Measurements from ENCODE around the gene SLC26A1. TPM values are rescaled to one million over a fixed set of nuclear protein-coding genes. Genes with fewer than 3 reads are reported as not detected.

The SLC26A1 gene
- total RNA-seq, 1 donor from 2014 or later = 2.6 TPM

DNA sequence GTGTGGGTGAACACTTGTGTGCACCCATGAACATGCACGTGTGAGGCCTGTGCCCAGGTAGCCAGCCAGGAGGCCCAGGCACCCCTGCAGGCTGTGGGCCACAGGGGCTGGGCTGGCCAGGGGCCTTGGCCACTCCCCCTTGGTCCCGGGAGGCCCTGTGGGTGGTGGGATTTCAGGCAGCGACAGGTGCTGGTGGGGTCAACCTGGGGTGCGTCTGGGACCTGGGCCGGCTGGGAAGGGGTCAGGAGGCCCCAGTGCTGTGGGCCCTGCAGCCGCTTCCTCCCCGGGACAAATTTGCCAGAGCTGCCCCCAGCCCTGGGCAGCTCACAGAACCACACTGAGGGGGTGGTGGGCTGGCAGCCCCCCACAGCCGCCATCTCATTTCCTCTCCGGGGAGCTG, 26.1 kb upstream of the SLC26A1 start:
- TF ChIP-seq, protein P1, sequence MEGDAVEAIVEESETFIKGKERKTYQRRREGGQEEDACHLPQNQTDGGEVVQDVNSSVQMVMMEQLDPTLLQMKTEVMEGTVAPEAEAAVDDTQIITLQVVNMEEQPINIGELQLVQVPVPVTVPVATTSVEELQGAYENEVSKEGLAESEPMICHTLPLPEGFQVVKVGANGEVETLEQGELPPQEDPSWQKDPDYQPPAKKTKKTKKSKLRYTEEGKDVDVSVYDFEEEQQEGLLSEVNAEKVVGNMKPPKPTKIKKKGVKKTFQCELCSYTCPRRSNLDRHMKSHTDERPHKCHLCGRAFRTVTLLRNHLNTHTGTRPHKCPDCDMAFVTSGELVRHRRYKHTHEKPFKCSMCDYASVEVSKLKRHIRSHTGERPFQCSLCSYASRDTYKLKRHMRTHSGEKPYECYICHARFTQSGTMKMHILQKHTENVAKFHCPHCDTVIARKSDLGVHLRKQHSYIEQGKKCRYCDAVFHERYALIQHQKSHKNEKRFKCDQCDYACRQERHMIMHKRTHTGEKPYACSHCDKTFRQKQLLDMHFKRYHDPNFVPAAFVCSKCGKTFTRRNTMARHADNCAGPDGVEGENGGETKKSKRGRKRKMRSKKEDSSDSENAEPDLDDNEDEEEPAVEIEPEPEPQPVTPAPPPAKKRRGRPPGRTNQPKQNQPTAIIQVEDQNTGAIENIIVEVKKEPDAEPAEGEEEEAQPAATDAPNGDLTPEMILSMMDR (IDR thresholded peaks at IDR 0.05; ENCODE audit: unreplicated experiment) = no peak
- Mint-ChIP-seq H3K36me3 (ENCODE audit: insufficient read depth) (peaks cover 1% of the 10 kb centered on the region), H3K4me3 (ENCODE audit: low read depth) (no peak overlapping the region), H3K4me1 (ENCODE audit: low read depth) (peaks cover 10% of the 10 kb centered on the region), H3K27ac (peak overlapping the region; percentile 5), H3K9me3 (ENCODE audit: low read depth) (no peaks in the 10 kb centered on the region), H3K27me3 (no peaks in the 10 kb centered on the region)
- DNase-seq (ENCODE audit: low spot score, unreplicated experiment) = no peak

DNA sequence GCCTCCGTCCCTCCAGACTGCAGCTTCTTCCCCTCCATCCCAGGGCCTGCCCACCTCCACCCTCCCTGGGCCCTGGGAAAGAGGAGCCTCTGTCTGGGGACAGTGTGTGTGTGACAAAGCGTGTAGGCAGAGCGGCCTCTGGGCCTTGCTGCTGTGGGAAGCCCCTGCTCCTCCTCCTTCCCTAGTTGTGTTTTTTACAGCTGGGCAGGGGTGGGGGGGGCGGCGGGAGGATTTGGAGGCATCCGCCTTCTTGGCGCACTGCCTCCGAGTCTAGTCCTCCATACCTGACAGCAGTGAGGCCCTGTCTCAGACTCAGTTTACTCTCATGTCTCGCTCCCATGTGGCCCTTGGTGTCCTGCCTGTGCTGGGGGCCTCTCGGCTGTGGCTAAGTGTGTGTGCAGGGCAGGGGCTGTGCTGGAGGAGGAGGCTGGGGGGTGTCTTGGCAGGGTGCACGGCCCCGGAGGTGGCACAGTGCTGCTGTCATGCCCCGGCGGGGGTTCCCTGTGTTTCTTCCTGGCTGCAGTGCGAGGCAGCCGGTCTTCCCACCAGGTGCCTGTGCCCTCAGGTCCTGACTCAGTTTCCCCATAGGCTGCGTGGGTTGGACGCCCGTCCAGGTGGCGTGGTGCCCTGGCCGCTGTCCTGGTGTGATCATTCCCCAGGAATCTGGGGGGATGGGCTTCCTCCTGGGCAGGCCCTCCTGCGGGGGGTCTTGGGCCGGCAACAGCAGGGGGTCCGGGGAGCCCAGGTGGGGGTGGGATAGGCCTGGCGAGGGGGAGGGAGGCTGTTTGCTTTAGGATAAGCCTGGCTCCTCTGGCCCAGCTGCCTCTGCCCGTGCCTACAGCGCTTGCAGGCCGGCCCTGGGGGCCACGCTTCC, 25.2 kb upstream of the SLC26A1 start:
- TF ChIP-seq, protein P1 (IDR thresholded peaks at IDR 0.05; ENCODE audit: unreplicated experiment) = no peak
- peaks cover 3% of the 10 kb centered on the region for H3K36me3 Mint-ChIP-seq (ENCODE audit: insufficient read depth)

DNA sequence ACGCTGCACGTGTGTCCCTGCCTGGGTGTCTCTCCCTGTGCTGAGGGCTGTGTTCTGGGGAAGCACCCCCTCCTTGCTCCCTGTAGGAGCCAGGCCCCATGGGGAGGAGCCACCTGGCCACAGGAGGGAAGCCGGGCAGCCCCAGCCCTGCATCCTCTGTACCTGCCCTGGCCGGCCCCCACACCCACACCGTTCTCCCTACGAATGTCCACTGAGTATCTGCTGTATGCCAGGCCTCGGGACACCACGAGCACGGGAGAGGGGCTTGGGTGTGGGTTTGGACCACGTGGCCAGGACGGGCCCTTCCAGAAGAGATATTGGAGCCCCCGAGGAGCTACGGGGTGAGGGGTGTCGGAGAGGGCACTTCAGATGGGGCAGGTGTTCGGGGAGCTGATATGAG, 24.5 kb upstream of the SLC26A1 start:
- Mint-ChIP-seq H3K9me3 (ENCODE audit: low read depth) (no peaks in the 10 kb centered on the region), H3K4me3 (ENCODE audit: low read depth) (no peak overlapping the region), H3K4me1 (ENCODE audit: low read depth) (peaks cover 18% of the 10 kb centered on the region), H3K36me3 (ENCODE audit: insufficient read depth) (peaks cover 3% of the 10 kb centered on the region), H3K27me3 (no peaks in the 10 kb centered on the region), H3K27ac (no peak overlapping the region)
- TF ChIP-seq, protein P1 (IDR thresholded peaks at IDR 0.05; ENCODE audit: unreplicated experiment) = no peak
- DNase-seq (ENCODE audit: low spot score, unreplicated experiment) = no peak

More for the DNA sequence above, 25.2 kb upstream of the SLC26A1 start:
- DNase-seq (ENCODE audit: low spot score, unreplicated experiment) = no peak
- peaks cover 18% of the 10 kb centered on the region for H3K4me1 Mint-ChIP-seq (ENCODE audit: low read depth)
- no peaks in the 10 kb centered on the region for H3K9me3 Mint-ChIP-seq (ENCODE audit: low read depth)
- H3K4me3 Mint-ChIP-seq (ENCODE audit: low read depth) = no peak overlapping the region
- no peaks in the 10 kb centered on the region for H3K27me3 Mint-ChIP-seq
- peak overlapping the region; percentile 59 for H3K27ac Mint-ChIP-seq

DNA sequence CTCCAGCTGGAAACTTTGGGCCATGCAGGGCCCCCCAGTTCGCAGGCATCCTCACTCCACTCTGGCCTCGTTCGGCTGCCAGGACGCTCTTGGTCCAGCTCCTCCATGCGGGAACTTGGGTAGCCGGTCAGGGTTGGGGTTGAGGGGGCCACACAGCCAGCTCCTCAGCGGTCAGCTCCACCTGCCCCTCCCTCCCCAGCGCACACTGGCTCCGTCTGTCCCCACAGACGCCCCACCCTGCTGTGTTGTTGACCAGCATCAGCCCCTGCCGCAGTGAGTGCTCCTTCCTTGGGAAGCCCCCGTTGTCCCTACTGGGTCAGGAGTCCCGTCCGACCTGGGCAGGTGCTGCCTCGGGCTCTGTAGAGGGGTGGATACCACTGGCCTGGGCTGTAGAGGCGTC, 24.0 kb upstream of the SLC26A1 start:
- no peaks in the 10 kb centered on the region for H3K9me3 Mint-ChIP-seq (ENCODE audit: low read depth)

DNA sequence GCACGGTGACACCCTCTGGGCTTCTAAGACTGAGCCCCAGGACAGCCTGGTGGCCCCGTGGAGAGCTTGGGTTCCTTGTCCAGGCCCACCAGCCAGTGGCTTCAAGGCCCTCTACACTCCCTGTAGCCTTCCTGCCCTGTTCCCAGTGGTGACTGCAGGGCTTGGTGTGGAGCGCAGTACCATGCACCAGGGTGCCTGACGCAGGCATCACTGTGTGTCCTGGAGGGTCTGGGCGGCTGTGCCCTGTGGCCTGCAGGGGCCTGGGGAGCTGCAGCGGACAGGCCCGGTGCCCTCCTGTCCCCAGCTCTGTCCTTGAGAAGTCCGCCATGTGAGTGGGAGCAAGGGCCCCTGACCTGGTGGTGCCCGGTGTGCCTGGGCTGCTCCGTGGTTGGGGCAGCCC, 22.5 kb upstream of the SLC26A1 start:
- H3K27me3 Mint-ChIP-seq = no peaks in the 10 kb centered on the region
- no peaks in the 10 kb centered on the region for H3K9me3 Mint-ChIP-seq (ENCODE audit: low read depth)
- no peak for DNase-seq (ENCODE audit: low spot score, unreplicated experiment)
- no peak overlapping the region for H3K4me3 Mint-ChIP-seq (ENCODE audit: low read depth)
- H3K36me3 Mint-ChIP-seq (ENCODE audit: insufficient read depth) = peaks cover 3% of the 10 kb centered on the region
- peaks cover 18% of the 10 kb centered on the region for H3K4me1 Mint-ChIP-seq (ENCODE audit: low read depth)
- TF ChIP-seq, protein P1 (IDR thresholded peaks at IDR 0.05; ENCODE audit: unreplicated experiment) = no peak
- no peak overlapping the region for H3K27ac Mint-ChIP-seq

More for the DNA sequence above, 24.0 kb upstream of the SLC26A1 start:
- peaks cover 18% of the 10 kb centered on the region for H3K4me1 Mint-ChIP-seq (ENCODE audit: low read depth)
- TF ChIP-seq, protein P1 (IDR thresholded peaks at IDR 0.05; ENCODE audit: unreplicated experiment) = no peak
- H3K27me3 Mint-ChIP-seq = no peaks in the 10 kb centered on the region
- H3K4me3 Mint-ChIP-seq (ENCODE audit: low read depth) = no peak overlapping the region
- H3K27ac Mint-ChIP-seq = no peak overlapping the region
- H3K36me3 Mint-ChIP-seq (ENCODE audit: insufficient read depth) = peaks cover 3% of the 10 kb centered on the region
- DNase-seq (ENCODE audit: low spot score, unreplicated experiment) = no peak

Data from progenitor cell of endocrine pancreas (in vitro differentiated cells).